GM11168 (cell line): ENCODE measurements around the gene DIPK1A.
"Not testable (repeated sequence)": the region's sequence is repeated elsewhere in the genome, so short reads cannot be mapped to it uniquely, and the experiment has no call there.

ENCODE experiments used
- in situ Hi-C: fragments of 300-500 bp; cut with MboI; formaldehyde crosslinking; loops from one replicate; pipeline ENCODE4 v1.12.0; 2022; ENCODE audit warnings: low sequenced_read_pairs; ENCODE audit not compliant: unreplicated experiment

Gene DIPK1A

DNA sequence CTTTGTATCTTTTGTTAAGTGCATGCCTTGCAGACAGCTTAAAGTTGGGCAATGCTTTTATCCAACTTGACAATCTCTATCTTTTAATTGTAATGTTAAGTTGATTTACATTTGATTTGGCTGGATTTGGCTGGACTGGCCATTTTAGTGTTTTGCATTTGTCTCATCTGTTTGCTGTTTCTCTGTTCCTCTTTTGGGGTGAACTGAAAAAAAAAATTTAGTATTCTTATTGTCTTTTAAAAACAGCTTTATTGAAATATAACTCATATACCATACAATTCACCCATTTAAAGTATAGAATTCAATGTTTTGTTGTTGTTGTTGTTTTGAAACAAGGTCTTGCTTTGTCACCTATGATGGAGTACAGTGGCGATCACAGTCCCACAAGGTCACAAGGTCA is 34.4 kb downstream of the DIPK1A start:
- in situ Hi-C loops, result loop anchor here (10.0 kb wide), 1 partner anchor 72 kb away; no protein-coding TSS in a partner anchor

DNA sequence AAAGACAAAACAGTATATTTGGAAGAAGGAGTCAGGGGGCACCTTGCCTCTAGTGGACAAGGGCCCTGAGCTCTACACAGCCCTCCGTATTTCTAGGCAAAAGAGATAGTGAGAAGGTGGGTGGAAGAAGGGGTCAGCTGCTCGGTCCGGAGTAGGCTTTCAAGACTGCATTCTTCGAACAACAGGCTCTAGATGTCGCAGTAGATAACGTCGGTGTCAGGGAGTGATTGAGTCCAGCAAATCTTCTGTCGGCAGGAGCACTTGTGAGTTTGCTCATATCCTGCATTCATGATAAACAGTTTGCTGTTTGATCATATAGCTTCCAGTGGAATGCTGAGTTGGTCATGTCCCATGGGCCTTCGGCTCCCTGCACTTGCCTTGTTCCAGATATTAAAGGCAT is 36.8 kb downstream of the DIPK1A start:
- in situ Hi-C loops, result loop anchor here (10.0 kb wide), 1 partner anchor 70 kb away; no protein-coding TSS in a partner anchor

DNA sequence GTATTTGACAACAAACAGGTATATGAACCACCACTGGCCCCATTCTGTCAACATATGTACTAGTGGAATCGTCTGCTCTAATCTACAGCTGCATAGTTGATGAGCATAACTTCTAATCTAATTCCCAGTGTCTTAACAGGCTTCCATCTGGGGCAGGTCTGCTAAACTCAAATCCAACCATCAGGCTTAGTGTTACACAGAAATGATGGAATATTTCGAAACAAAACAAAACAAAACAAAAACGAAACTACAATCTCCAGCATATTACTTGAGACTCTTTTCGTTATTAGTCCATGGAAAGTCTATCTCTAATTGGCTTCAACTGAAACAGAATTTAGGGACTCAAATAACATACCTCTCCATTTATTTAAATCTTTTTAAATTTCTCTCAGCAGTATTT is 37.6 kb downstream of the DIPK1A start:
- in situ Hi-C loops, result loop anchor here (10.0 kb wide), 1 partner anchor 69 kb away; no protein-coding TSS in a partner anchor

DNA sequence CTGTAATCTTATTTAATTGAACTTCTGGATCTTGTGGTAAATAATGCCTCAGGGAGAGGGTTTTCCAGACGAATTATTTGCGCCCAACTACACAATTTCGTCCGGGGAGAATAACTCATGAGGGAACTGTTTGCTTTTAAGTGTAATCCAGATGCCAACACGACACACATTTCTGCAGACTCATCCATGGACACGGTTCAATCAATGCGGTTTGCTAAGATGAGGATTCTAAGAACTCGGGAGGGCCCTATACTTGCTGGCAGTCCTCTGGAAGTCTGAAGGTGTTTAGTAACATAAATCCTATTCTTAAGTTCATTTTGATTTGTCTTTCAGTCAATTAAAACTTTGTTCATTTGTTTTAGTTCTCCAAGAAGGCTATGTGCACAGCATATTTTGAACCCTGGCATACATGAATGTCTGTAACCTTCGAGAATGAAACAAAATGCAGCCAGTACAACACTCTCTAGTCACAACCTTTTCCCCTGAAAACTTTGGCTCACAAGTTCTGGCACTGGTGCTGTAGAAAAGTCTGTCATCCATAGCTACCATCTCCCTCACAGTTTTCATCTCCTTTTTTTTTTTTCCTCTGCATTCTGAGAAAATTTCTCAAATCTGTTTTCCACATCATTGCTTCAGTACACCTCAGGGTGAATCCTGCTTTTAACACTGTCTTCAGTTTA is 38.8 kb downstream of the DIPK1A start:
- in situ Hi-C loops, result loop anchor here (10.0 kb wide), 1 partner anchor 68 kb away; no protein-coding TSS in a partner anchor

DNA sequence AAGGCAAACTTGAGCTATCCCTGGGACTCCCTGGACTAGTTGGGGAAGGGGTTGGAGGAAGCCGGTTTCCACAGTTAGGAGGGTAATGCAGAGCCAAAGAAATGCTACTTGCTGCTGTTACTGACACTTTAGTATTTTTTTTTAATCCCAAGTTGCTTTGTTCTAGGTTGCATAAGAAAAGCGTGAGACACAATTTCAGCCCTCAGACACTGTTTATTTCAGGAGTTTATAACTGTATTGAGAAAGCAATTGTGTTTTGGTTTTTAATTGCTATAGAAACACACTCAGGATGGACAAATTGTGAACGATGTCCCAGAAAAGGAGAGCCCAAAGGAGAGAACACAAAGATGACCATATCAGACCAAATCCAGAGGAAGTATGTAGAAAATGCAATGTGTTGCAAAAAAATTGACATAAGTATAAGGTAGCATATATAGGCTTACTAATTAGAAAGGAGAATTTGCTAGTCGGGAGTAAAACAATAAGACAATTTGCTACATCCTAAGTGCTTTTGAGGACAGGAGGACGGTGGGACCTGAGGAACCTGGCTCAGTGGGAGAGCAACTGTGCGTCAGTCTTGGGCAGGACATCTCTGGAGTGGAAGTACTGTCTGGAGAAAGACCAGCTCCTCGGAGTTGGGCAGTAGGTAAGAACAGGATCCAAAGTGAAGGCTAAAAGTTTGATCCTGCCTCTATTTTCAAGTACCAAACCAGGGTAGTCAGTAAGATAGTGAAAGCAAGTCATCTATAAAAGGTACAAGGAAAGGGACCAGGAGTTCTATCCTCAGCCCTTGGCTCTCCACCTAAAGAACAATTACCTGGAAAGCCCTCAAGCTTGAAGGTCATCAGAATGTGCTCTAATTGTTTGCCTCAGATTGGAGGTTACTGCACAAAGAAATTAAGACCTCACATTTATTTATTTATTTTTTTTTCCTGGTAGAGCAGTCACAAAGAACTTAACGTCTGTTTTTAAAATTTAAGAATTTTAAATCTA is 39.9 kb downstream of the DIPK1A start:
- in situ Hi-C loops, result loop anchor here (10.0 kb wide), 1 partner anchor 67 kb away; no protein-coding TSS in a partner anchor

DNA sequence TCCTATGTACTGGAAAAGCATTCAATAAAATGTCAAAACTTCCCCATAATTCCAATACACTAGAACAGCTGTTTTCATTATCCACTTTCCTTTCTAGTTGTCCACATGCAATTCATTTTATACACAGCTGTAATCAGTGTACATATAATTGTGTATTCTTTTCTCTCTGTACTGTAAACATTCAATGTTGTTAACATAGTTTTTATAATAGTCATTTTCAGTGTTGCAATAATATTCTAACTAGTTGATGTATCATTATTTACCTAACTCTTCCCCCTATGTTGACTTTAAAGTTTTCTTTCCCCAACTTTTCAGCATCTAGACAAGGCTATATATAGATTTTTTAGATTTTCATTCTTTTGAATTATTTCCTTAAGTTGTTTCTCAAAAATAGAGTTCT is 44.4 kb downstream of the DIPK1A start:
- in situ Hi-C loops, result no loop called here

DNA sequence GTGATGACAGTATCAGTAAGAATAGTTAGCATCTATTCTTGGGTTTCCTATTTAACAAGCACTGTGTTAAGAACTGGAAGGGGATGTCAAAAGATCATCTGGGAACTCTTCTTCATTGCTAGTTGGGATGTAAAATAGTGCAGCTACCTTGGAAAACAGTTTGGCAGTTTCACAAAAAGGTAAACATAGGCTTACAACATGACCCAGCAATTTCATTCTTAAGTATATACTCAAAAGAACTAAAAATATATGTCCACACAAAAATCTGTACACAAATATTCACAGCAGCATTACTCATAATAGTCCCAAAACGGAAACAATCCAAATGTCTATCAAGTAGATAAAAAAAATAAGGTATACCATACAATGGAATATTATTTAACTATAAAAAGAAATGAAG is 45.7 kb downstream of the DIPK1A start:
- in situ Hi-C loops, result no loop called here

DNA sequence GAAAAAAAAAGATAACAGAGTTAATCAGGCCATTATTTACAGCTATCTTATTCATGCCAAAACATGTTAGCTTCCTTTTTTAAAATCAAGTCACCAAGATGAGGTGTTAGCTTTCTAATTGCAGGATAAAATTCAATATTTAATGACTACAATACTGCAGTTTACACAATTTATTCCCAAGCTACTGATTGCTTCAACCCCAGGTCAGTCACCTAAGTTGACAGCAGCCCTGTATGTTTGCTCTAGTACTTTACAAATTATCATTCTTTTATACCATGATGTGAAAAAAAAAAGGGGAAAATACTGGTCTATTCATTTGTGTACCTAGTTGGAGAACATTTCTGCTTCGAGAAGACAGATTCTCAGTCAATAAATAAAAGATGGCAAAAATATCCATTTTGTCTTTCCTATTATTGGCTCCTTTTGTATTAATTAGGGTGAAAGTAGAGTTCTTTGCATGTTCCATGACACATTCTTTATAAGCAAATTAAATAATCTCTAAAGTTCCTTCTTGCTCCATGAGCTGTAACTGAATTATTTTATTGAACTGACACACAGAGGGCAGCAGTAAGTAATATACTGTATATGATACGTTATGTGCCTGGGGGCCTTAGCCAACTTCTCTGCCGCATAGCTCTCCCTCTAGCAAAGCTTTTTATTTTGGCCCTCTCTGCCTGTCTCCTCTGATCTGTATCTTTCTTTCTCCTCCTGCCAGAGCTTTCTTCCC is 48.0 kb downstream of the DIPK1A start:
- in situ Hi-C loops, result no loop called here

DNA sequence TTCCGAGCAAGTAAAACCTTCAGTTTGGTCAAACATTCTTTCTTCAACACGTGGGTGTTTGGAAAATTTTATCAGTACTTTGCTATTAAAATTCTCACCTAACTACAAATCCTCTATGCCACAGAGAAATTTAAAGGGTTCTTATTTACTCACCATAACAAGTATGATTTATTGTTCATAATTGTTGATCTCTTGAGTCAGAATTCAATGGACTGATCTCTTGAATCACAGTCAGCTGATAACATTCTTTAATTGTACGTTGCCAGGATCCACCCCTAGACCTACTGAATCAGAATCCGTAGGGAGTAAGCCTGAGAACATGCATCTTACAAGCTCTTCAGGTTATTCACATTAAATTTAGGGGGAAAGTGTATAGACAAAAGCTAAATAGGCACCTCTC is 51.2 kb downstream of the DIPK1A start:
- in situ Hi-C loops, result no loop called here

DNA sequence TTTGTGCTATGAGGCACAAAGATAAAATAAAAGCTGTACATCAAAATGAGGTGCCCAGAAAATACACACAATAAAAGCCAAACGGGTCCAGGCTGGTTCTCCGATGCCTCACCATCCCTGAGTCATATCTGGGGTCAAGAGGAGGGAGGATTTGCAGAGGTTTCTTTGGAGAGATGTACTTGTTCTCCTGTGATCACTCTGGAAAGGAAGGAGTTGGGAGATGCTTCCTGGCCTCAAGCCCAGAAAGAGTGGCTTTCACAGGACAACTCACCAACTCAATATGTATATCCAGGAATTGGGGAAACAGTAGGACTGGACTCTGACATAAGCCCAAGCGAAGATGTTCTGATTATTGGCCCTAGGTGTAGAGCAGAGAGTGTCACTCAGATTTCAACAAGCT is 51.9 kb downstream of the DIPK1A start:
- in situ Hi-C loops, result no loop called here

DNA sequence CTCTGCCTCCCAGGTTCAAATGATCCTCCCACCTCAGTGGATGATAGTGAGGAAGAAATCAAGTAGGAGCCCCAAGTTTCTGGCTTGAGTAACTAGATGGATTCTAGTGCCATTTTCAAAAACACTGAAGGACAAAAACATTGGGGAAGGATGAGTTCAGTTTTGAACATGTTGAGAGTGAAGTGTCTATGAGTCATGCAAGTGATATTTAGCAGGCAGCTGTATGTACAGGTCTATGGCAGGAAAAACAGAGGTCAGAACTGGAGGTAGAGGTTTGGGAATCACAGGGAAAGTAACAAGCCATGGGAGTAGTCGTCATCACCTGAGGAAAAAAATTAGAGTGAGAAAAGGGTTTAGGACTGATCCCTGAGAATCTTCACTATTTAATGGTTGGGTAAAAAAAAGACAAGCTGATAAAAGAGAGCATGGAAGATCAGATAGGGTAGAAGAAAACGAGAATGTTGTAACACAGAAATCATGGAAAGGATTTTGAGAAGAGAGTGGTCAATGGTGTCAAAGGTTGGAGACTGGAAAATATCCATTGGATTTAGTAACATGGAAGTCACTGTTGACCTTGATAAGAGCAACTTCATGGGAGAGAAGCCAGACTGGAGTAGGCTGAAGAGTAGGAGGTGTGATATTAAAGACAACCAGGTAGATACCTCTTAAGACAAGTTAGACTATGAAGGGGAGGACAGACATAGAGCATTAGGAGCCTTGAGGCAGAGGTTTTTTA is 53.1 kb downstream of the DIPK1A start:
- in situ Hi-C loops, result no loop called here

DNA sequence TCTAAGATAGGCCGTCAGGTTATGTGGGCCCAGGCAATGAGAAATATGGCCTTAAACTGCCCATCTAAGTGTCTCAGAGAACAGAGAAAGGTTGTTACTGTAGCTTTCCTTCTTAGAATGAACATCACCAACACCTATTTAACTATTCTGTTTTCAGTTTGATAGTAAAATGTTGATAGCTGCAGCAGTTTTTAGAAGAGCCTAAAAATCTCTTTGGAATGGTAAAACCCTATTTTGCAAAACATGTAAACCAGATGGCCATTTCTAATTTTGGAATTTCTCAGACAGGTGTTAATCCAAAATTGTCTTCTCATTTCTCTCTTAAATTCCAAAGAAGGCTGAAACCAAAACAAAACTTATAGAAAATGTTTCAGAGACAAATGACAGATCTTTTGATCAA is 57.5 kb downstream of the DIPK1A start:
- in situ Hi-C loops, result no loop called here

DNA sequence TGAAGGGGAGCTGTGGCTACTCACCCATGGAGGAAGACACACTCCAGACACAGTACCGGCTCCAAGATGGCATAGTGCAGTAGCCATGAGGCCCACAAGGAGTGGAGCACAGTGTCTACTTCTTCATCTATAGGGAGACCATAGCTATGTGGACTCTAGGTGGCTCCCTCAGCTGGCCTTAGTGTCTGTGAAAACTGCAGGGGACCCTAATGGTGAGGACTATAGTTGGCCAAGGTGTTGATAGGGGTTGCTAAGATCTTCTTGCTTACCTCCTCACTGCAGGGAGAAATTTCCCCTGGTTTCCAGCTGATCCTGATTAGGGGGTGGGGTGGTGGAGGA is 58.9 kb downstream of the DIPK1A start:
- in situ Hi-C loops, result no loop called here

DNA sequence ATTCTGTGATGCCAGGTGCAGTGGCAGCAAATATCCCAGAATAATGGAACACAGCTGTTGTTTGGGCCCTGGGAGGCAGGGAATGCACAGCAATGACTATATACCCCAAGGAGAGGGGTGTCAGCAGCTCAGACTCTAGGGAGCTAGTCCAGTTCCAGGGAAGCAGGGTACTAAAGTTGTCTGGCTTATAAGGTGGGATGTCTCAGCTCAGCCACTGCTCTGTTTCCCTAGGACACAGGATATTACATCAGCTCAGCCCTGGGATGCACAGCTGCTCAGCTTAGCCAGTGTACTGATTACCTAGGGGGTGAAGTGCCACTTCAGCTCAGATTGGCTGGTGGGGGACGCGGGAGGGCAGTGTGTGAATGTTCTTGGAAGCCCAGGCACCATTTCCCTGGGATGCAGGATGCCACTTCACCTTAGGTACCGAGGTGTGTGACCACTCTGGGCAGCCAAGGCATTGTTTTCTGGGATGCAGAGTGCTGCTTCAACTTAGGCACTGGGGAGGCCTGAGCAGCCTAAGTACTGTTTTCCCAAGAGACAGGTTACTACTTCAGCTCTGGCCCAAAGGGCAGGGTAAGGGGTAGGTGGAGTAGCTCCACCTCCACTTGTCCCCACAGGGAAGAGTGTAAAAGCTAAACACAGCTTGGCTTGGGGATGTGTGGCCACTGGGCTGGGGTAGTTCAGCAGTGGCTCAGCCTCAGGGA is 59.4 kb downstream of the DIPK1A start:
- in situ Hi-C loops, result no loop called here

DNA sequence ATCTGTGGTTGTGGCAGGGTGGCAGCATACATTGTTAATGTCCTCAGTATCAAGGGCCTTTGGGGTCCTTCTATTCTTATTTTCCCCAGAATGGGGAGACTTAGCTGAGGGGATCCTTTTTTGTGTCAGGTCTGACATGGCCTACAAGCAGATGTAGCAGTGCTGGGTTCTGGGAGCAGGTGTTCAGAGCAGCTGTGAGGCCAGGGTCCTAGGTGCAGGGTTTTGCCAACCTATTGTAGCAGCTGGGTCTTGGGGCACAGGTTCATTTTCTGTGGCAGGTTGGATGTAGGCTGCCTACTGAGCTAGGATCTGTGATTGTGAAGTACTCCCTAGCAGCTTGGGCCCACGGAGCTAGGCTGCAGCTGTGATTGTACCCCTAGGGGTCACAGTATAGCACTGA is 60.1 kb downstream of the DIPK1A start:
- in situ Hi-C loops, result no loop called here

DNA sequence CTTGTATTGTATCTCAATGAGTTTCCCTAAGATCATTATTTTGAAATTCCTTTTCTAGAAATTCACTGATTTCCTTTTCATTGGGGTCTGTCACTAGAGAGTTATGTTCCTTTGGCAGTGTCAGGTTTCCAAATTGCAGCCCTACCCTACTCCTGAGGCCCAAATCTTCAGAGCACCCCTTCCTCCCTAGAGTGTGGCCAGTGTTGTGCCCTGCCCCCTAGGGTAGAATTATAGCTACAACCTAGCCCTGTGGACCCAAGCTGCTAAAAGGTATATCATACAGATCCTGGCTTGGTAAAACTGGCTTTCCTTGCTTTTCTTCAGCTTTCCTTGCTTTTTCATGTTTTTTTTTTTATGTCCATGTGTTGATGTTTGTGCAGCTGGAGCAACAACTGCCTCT is 60.7 kb downstream of the DIPK1A start:
- in situ Hi-C loops, result no loop called here

DNA sequence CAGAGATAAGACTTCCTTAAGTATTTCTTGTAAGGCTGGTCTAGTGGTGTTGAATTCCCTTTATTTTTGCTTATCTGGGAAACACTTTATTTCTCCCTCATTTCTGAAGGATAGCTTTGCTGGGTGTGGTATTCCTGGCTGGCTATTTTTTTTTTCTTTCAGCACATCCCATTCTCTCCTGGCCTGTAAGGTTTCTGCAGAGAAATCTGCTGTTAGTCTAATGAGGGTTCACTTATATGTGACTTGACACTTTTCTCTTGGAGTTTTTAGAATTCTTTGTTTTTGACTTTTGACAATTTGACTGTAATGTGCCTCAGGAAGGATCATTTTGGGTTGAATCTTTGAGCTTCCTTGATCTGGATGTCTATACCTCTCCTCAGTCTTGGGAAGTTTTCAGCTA is 61.5 kb downstream of the DIPK1A start:
- in situ Hi-C loops, result no loop called here

DNA sequence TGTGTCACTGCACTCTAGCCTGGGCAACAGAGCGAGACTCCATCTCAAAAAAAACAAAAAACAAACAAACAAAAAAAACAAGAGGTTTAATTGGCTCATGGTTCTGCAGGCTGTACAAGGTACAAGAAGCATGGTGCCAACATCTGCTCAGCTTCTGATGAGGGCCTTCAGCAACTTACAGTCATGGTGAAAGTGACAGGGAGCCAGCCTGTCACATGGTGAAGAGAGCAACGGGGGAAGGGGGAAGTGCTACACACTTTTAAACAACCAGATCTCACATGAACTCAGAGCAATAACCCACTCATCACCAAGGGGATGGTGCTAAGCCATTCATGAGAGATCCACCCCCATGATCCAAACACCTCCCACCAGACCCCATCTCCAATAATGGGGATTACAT is 63.2 kb downstream of the DIPK1A start:
- in situ Hi-C loops, result not testable (repeated sequence)

DNA sequence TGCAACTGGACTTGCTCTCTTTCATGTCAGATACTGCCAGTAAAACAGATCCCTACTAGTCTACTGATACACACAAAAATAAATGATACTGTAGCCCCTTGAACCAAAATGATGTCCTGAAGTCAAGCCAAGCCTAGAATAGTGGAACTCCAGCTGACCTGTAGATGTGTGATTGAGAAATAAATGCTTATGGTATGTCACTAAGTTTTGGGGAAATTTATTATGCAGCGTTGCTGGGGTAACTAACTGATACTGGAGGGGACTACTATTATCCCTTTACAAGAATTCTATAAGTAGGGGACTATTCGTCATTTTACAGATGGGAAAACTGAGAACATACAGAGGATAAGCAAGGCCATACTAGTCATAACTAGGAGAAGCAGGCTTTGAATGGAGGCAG is 73.8 kb downstream of the DIPK1A start:
- in situ Hi-C loops, result no loop called here
